Measurements from ENCODE around the gene SDC4.

Gene SDC4

GRCh38 chr20:45342855-45343531 is 5.2 kb downstream of the SDC4 start:
- DNase-seq, result no peak

- peak; percentile 76 for DNase-seq
Observed at GRCh38 chr20:45341939-45342854, 6.0 kb downstream of the SDC4 start.

- no peak for DNase-seq
Observed at GRCh38 chr20:45341579-45341938, 6.7 kb downstream of the SDC4 start.

GRCh38 chr20:45340951-45341350 is 7.3 kb downstream of the SDC4 start:
- no peak for DNase-seq

GRCh38 chr20:45340236-45340847 is 7.9 kb downstream of the SDC4 start:
- no peak for DNase-seq

GRCh38 chr20:45339799-45340198 is 8.4 kb downstream of the SDC4 start:
- no peak for DNase-seq

- DNase-seq, result no peak
Observed at GRCh38 chr20:45339084-45339483, 9.1 kb downstream of the SDC4 start.

GRCh38 chr20:45338121-45339030 is 9.8 kb downstream of the SDC4 start:
- DNase-seq, result no peak

- no peak for DNase-seq
Observed at GRCh38 chr20:45337367-45338120, 10.7 kb downstream of the SDC4 start.

GRCh38 chr20:45336530-45337366 is 11.5 kb downstream of the SDC4 start:
- DNase-seq, result no peak

- DNase-seq, result no peak
Observed at GRCh38 chr20:45330476-45330875, 17.7 kb downstream of the SDC4 start.

- DNase-seq, result no peak
Observed at GRCh38 chr20:45329497-45330319, 18.5 kb downstream of the SDC4 start.

GRCh38 chr20:45328451-45328850 is 19.8 kb downstream of the SDC4 start:
- DNase-seq, result no peak

- DNase-seq, result no peak
Observed at GRCh38 chr20:45325371-45325770, 22.9 kb downstream of the SDC4 start.

GRCh38 chr20:45323731-45324130 is 24.5 kb downstream of the SDC4 start:
- no peak for DNase-seq

GRCh38 chr20:45322952-45323383 is 25.3 kb downstream of the SDC4 start:
- peak; percentile 36 for DNase-seq

GRCh38 chr20:45320948-45321595 is 27.2 kb downstream of the SDC4 start:
- no peak for DNase-seq

- no peak for DNase-seq
Observed at GRCh38 chr20:45318948-45319347, 29.3 kb downstream of the SDC4 start.

GRCh38 chr20:45318386-45318939 is 29.8 kb downstream of the SDC4 start:
- no peak for DNase-seq

Data from NCI-H510A (cell line).